Heart left ventricle (tissue), 13 donors: ENCODE measurements around the gene MEIS2.

ENCODE experiments used
- CTCF ChIP-seq, 12 donors: fragments of 200-600 bp; sonication (generic) in 4 of 12; IDR thresholded peaks; one replicate each; pipeline versions ENCODE4 v1.5.0 to v1.8.0; 2018 to 2022; ENCODE audit warnings: antibody characterized with exemption in 12 of 12, mild to moderate bottlenecking in 5 of 12
- POLR2A ChIP-seq, 2 donors: fragments of 450-650 bp; IDR thresholded peaks; one replicate each; pipeline ENCODE4 v1.6.1; 2017; ENCODE audit warnings: antibody characterized with exemption in 2 of 2, mild to moderate bottlenecking in 2 of 2, moderate library complexity in 2 of 2
- donor health status: ischemic (EF 13 %, LVEDD 7.1; RV severe dilation, severe dysfunction).
- donor health status: DM: no; HTN: yes; CAD: no.
- donor health status: DM: no; HTN: no; CAD: no.
- donor health status: ischemic (EF 25% LVEDD 6.9; RV normal size, moderate dysfunction).
- donor health status: ischemic (EF 25% LVEDD 5.7; RV mildly dilated, moderate dysfunction).
- donor health status: ischemic (EF 35%, LVEDD 5.7; RV mildly dilated, moderate dysfunction).
- donor health status: nonischemic (EF 11% LVEDD 7.7; RV severe dilation, severe dysfunction).
- donor health status: DM: yes; HTN: yes; CAD: no.
- donor health status: PGD.
- donor health status: ischemic (EF 29% LVEDD 5.4; RV normal size, mild dysfunction).
- donor health status: nonischemic (EF 23%, LVEDD 6.1; RV moderate dilation, normal function).

DNA sequence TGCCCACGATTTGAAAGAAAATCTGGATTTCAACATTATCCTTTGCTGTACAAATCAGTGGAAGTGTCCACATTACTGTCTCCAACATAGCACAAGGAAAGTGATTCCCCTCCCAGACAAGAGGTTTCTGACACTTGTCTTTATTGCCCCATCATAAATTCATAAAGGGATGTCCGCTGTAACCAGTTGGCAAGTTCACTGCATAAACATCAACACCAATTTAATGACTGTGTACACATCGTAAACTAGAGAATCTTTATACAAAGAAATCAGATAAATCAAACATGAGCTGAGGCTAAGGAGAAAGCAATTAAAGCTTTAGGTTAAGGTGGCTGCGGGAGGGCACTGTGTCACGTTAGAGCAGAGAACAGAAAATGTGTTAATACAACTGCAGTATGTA lies 129.8 kb downstream of the MEIS2 start:
- no peak for TF ChIP-seq CTCF (IDR thresholded peaks at IDR 0.05)
- no peak for TF ChIP-seq POLR2A (IDR thresholded peaks at IDR 0.05)
